HG03342 (cell line): ENCODE results near the gene TBX18.

Experiments used
- ATAC-seq: cut with Tn5 transposase; IDR thresholded peaks from one replicate; pipeline ENCODE4 v1.9.1; 2021; ENCODE audit warnings: mild to moderate bottlenecking, moderate library complexity; ENCODE audit not compliant: unreplicated experiment

TBX18 gene

DNA sequence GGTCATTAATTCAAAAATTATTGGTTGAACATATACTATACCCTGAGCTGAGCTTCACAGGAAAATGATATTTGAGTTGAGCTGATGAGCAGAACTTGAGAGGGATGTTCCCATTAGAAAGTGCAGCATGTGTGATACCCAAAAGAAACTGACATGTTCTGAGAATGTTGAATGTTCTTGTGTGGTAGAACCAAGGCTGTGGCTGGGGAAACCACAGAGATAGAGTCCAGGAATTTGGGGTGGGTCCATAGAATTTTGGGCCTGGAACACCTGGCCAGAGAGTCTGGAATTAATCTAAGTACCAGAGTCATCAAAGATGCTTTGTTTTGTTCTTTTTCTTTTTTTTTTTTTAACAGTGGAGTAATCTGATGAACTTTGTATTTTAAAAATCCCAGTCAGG lies 88.7 kb downstream of the TBX18 start:
- ATAC-seq = no peak

DNA sequence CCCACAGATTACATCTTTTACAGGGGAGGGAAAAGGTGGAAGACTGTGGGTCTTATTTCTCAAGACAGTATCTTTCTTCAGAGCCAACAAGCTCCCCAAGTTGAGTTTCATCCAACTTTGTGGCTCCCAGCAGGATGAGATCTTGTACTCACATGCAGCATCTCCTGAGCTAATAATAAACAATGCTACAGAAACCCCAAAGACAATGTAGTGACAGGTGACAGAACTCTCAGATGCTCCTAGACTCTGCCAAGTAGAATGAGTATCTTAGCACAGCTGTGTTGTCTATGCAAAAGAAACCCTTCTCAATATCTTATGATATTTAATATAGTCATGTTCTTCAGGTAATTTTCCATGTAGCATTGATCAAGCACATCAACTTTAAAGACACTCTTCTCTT lies 90.0 kb downstream of the TBX18 start:
- ATAC-seq = no peak

DNA sequence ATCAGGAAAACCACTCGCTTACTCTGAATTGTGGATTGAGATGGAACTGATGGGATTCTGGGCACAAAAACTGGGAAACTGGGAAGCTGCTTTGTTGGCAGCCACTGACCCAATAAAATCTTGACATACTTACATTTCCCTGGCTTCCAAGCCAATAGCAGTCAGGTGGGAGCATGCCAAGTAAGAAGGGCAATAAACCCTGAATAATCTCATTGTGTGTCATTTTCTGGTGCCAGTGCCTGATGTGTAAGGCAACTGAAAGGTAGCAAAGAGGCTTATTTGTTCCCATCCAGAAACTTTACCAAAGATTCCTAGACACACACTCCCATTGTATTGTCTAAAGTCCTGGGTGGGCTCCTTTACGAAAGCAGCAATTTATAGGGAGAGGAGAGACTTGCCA lies 93.2 kb downstream of the TBX18 start:
- no peak for ATAC-seq

DNA sequence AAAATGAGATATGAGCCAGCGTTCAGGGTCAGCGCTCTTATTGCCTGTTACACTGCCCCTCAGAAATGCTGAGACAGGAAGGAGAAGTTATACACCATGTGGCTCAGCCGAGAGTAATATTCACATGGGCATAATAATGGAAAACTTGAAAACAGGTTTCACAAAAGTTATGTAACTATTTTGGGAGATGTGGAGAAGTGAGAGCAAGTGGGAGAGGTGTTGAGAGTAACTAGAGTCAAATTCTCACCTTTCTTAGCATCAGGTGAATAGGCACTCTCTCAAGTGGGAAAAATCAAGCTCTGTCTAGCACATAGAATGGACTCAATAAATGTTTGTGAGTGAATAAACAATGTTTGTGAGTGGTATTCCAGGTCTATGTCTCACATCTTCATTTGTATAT lies 94.5 kb downstream of the TBX18 start:
- no peak for ATAC-seq

DNA sequence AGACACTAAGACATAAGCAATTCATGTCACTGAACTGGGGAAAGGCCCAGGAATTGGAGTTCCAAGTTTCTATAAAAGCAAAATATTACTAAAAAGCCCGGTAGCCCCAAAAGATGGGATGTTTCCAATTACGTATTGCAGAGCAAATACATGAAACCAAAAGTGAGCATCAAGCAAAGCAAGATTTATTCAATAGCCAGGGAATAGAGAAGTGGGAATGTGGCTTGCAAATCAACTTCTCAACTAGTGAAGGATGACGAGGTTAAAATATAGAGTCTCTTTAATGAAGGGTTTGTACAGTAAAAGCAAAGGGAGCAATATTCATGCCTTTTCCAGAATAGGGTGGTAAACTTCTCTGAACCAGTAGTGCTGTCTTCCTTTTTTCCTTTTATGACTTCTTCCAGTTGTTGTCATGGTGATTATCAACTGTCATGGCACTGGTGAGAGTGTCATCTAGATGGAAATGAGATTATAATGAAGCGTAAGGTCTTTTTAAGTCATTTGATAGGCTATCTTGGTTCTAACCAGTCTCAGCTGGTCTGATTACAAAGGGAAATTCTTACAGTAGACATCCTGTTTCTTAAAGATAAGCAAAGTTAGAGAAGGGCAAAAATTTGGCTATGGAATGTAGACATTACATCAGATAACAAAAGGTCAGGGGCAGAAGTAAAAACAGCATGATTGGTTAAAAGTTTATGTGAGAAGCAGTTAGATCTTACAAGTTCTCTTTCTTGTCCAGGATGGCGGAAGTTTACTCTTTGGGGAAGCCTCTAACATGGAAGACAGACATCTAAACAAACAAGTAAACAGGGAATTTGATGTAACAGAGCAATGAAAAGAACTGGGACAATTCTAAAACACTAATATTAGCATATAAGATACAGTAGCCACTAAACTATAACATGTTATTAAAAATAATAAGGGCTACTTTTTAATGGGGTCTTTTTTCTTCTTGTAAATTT lies 96.9 kb downstream of the TBX18 start:
- no peak for ATAC-seq

DNA sequence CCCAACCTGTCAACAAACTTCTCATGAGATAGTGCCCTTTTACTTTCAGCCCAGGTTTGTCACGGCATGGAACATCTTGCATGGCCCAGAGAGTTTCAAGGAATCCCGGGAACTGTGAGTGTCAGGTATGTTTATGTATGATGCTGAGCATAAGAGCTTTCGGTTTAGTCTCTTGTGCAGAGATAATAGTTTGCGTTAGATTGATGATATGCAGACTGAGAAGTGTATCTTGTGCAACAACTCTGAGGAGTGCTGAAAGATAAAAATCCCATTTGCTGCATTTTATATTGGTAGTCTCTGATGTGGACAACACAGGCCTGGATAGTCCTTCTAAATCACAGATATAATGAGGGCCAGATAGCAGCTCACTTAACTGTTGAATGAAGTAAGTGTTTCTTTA lies 99.0 kb downstream of the TBX18 start:
- no peak for ATAC-seq

DNA sequence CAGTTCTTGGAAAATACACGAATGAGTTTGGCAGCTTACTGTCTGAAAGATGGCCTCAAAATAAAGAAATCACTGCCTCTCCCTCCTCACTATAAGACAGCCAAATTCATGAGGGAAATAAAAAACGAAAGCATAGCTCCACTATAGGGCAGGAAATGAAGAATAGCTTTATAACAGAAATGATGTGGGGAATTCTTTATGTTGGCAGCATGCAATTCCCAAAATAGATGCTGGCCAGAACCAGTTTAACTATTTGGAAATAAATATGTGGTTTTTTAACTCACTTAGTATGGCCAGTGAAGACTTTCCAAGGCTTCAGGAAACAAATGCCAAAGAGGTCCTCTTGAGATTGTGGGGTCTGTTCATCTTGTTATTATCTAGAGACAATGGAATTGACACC lies 100.5 kb downstream of the TBX18 start:
- no peak for ATAC-seq

DNA sequence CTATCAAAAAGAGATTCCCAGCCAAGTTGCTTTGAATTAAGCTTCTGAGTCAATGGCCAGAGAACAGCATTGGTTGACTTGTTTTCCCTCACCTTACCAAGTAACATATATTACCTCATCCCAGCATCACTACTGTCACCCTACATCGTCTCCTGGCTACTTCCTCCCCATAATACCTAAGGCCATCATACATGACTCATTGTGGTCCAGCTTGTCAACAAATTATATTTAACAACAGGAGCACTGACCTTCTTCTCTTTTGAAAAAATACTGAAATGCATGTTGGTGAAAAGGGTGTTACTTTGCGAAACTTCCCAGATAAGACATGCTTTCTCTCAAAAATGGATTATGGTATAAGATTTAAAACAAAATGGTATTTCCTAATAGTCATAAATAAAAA lies 106.9 kb downstream of the TBX18 start:
- ATAC-seq = no peak

DNA sequence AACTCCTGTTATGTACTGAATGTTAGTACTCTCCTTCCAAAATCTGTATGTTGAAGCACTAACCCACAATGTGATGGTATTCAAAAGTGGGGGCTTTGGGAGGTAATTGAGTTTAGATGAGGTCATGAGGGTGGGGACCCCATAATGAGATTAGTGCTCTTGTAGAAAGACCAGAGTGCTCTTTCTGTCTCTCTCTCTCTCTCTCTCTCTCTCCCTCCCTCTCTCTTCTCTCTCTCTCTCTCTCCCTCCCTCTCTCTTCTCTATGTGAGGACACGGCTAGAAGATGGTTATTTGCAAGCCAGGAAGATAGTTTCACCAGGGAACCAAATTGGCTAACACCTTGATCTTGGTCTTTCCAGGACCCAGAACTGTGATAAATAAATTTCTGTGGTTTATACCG lies 107.4 kb downstream of the TBX18 start:
- no peak for ATAC-seq

DNA sequence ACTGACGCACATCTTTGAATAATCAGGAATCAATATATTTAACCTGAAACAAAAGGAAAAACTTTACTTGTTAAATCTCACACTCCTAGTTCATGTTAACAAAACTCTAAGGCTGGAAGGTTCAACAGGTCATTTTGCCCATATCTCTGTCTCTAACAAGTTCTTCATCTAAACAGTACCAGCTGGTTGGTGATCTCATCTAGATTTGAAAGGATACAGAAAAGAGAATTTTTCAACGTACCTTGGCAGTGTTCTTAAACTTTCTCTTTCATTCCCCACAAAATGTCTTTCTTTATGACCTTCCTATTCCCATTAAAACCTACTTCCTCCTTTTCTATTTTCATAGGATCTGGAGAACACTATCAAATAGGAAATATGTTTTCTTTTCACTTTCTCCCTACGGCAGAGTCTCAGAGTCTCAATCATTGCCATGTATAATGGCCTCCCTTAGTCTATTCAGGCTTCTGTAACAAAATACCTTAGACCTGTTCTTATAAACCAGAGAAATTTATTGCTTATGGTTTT lies 111.3 kb downstream of the TBX18 start:
- ATAC-seq = no peak

DNA sequence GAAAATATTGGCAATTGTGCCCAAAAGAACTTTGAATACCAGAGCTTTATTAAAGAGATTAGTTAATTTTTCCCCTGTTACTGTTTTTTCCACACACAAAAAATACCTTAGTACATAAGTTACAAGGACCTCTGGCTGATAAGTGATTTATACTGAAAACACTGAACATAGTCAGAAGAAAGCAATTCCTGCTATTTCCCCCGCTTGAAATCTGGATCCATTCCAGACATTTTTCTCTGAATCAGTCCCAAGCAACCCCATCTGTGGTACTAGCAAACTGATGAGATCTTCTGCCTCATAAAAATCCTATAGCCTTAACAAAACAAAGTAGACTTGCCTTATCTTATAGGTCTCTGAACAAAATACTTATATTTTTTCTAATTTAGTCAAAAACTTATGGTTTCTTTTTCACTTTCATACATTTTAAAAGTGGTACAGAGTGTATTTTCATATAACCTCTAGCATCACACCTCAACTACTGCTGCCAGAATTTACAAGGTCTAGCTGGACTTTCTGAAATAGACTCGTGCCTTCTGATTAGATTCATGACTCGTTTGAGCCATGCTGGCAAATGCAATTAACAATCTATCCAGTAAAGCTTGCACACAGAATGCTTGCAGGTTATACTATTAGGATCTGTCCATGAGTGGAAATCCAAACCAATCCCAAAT lies 111.9 kb downstream of the TBX18 start:
- ATAC-seq = no peak

DNA sequence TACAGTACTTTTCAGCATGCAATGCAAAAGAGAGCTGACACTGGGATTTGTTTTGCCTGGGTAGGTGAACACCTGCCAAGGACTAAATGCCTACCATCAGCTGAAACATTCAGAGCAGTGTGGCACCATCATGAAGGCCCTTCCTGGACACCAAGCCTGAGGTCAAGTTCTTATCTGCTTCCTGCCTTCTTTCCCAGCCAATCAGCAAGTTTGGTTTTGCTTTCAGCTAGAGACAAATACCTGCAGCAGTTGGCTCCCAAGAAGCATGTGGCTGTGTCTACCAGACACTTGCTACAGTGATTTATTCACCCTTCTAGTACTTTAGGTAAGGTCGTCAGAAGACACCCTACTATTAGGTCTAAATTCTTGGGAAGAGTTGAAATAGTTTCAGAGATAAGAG lies 112.8 kb downstream of the TBX18 start:
- ATAC-seq = no peak

DNA sequence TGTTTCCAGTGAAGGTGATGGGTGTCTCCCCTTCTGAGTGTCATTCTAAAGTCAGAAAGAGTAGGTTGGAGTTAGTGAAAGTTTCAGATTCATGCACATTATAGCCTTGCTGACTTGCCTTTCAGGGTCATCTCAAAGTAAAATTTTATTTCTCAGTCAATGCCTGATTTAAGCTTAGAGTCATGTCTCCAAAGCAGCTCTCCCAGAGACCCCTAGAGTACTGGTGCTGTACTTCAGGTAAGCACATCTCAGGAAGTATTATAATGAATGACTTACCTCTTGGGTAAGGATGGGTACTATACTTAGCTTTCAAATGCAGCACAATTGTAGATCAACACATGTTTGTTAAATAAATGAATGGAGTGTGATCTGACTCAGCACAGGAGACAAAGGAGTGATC lies 116.0 kb downstream of the TBX18 start:
- no peak for ATAC-seq

DNA sequence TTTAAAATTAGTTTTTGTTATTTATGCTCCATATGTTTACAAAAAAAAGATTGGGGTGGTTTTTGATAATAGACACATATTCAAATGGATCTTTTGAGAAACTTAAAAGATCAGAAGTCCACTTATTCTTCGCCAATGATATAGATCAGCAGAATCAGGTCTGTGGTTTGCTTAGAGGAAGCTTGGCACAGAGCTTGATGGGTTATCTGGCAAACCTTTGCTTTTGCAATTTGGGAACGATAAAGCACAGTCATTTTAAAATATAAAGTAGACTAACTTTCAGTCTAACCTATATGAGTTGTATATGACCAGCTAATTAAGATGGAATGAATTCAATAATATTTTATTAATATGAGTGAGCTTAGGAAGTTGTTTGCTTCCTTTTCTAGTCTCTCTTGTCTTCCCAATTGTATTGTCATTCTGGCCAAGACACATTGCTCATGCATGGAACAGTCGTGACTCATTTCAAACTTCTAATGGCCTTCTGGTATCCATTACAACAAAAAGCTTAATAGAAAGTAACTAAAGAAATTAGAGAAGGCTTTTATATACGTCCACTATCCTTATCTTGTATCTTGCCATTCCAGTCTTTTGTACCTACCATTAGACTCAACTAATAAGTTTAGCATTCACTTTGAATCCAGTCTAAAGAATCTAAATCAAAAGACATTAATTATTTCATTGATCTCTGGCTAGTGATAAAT lies 118.7 kb downstream of the TBX18 start:
- ATAC-seq = no peak

DNA sequence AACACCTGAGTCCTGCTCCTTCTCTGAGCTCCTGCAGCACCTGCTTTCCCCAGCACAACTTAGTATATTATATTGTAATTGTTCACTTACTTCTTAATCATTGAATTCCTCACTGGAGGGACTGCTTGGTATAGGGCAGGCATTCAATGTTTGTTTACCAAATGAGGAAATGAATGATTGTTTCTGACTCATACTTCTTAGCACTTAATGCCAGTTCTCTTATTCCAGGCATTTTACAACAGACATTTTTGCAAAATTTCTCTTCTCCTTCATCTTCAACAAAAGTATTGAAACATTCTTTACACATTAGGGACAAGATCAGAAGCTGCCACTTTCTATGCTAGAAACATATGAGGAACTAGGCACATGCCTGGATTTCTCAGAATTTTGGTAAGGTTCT lies 119.4 kb downstream of the TBX18 start:
- ATAC-seq = no peak

DNA sequence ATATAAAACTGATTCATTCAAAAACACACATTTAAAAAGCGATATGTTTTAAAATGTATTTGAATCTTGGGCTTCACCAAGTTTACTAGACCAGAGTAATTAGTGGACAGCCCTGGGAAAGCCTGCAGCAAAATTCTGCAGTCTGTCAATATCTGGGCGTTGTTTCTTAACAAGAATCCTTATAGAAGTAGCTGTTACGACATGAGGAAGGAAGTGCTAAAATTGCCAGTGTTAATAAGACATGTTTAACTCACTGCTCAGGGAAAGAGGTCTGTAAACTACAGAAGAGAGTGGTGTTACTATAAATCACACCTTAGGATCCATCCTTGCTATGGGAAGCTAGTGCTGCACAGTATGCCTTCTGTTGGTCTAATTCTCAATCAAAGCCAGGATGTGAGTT lies 120.6 kb downstream of the TBX18 start:
- no peak for ATAC-seq

DNA sequence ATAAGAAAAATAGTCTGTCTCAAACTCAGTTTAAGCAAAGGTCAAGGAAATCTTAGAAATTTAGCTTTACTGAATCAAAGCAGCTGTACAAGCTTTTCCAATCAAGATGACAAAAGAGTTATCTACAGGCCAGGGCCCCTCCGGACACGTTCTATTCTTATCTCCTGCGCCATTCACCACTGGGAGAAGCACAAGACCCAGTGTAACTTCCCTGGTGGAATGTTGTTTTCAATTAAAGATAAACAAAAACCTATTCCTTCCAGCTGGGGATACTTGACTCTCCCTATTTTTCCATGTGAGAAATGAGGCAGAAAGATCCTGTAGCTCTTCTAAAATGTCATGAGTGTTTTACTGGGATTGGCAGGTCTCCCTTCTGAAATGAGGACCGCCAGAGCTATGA lies 123.3 kb downstream of the TBX18 start:
- no peak for ATAC-seq

DNA sequence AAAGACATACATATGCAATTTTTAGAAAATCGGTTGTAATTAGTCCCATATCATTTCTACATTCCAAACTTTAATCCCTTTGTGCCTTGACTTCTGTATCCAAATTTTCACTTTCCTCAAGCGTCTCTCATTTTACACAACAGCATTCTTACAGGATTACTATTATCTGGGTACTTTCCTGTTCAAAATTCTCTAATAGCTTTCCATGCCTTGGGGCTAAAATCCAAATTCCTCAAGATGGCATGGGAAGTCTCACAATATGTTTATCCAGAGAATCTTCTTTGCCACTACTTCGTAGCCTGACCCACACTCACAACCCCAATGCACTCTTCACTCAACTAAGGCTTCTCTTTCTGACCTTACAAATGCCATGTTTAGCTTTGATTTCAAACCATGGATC lies 125.0 kb downstream of the TBX18 start:
- ATAC-seq = no peak

DNA sequence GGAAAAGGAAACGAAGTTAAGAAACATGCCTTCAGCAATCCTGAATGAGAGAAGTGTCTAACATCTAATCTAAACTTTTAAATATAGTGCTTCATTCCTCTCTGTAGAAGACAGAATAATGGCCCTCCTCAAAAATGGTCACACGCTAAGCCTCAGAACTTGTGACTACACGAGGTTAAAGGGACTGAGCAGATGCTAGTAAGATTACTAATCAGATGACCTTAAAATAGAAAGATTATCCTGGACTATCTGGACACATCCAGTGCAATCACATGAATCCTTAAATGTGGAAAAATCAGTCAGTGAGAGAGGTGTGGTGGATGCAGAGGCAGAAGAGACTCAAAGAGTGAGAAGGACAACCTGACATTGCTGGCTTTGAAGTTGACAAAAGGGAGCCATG lies 126.1 kb downstream of the TBX18 start:
- no peak for ATAC-seq
